ENCODE data around the gene OPCML.

Gene OPCML

DNA sequence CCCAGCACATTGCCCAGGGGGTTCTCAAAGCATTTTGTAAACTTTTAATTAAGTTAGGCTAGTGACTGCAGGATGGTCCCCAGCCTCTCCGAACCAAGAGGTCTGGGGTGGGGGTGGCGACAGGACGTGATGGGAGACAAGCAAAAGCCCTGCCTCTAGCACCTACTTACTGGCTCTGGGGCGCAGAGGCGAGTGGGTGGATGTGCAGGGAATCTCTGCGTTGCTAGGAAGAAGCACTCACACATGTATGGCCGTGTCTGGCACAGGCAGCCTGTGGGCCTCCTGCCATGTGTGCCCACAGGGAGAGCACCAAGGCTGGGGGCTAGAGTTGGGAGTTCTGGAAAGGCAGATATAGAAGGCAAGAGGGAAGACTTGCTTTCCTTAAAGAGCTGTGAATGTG, 6.3 kb downstream of the OPCML start:
- peaks cover 18% of the 10 kb centered on the region for H3K27me3 ChIP-seq (ENCODE audit: low read depth)

DNA sequence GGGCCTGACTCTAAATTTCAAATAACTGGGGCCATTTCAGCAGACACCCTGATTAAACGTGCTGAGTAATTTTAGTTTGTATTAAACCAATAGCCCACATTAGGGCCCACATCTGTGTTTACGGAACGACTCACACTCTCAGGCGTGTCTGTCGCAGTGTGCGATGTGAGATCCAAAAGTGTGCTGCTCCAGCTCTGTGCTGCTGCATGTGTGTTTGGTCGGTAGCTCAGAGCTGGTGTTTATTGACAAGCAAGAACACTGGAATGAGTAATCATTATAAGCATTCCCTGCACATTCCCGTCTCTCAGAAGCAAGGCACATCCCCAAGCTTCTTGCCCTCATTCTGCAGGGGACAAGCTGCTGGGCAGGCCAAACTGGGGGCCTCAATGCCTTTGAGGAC, 7.8 kb downstream of the OPCML start:
- Histone ChIP-seq H3K36me3 (replicated peaks) (no peaks in the 10 kb centered on the region), H3K4me1 (no peaks in the 10 kb centered on the region), H3K27me3 (ENCODE audit: low read depth) (peaks cover 5% of the 10 kb centered on the region), H3K4me3 (no peak overlapping the region), H3K9me3 (no peaks in the 10 kb centered on the region)
- no peak for DNase-seq (ENCODE audit: low spot score in 2 of 2)
- in situ Hi-C loops (cut with MboI; ENCODE audit: low sequenced_read_pairs), result no loop called here

More for the DNA sequence above, 6.3 kb downstream of the OPCML start:
- in situ Hi-C loops (cut with MboI; ENCODE audit: low sequenced_read_pairs), result no loop called here
- Histone ChIP-seq H3K4me1 (no peaks in the 10 kb centered on the region), H3K4me3 (no peak overlapping the region), H3K9me3 (no peaks in the 10 kb centered on the region), H3K36me3 (replicated peaks) (no peaks in the 10 kb centered on the region)
- no peak for DNase-seq (ENCODE audit: low spot score in 2 of 2)

DNA sequence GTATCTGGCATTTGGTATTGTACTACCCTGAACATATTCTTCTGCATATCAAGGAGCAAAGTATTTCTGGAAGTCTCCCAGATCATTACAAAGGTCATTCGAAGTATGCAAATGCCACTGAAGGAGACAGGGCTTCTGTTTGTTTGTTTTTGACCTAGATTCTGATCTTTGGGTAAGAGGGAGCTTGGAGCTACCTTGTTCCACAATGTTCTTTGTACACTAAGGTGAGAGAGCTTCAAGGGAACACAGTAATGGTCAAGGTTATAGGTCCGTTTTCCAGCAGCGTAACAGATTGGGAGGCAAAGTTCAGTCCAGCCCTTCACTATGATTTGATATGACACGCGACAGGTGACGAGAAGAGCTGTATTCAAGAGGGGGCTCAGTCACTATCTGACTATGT, 10.0 kb downstream of the OPCML start:
- Histone ChIP-seq H3K27me3 (ENCODE audit: low read depth) (0 out of 2 replicates have a peak, but pooled peaks cover 2% of the 10 kb centered on the region), H3K9me3 (no peaks in the 10 kb centered on the region), H3K36me3 (replicated peaks) (no peaks in the 10 kb centered on the region), H3K4me3 (no peak overlapping the region), H3K4me1 (no peaks in the 10 kb centered on the region)
- no peak for DNase-seq (ENCODE audit: low spot score in 2 of 2)
- in situ Hi-C loops (cut with MboI; ENCODE audit: low sequenced_read_pairs), result no loop called here

DNA sequence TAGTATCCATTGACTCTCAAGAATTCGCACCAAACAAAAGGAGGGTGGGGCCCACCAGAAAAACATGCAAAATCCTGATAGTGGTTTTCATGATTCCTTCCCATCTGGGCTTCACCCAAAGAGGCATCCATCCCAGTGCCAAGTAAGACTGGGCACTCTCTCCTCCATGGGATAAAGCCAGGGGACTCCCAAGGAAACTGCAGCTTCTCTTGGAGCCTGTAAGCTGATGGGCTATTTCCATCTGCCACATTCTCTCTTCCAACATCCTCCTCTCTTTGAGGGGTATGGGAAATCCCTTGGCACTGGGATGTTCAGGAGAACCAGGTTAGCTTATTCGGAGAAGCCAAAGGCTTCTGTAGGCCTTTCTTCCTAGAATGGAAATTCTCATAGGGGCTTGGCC, 10.8 kb downstream of the OPCML start:
- DNase-seq (ENCODE audit: low spot score in 2 of 2), result no peak
- H3K4me1 ChIP-seq, result no peaks in the 10 kb centered on the region
- in situ Hi-C loops (cut with MboI; ENCODE audit: low sequenced_read_pairs), result no loop called here
- no peak overlapping the region for H3K4me3 ChIP-seq
- H3K36me3 ChIP-seq (replicated peaks), result no peaks in the 10 kb centered on the region
- H3K27me3 ChIP-seq (ENCODE audit: low read depth), result no peaks in the 10 kb centered on the region
- H3K9me3 ChIP-seq, result no peaks in the 10 kb centered on the region

DNA sequence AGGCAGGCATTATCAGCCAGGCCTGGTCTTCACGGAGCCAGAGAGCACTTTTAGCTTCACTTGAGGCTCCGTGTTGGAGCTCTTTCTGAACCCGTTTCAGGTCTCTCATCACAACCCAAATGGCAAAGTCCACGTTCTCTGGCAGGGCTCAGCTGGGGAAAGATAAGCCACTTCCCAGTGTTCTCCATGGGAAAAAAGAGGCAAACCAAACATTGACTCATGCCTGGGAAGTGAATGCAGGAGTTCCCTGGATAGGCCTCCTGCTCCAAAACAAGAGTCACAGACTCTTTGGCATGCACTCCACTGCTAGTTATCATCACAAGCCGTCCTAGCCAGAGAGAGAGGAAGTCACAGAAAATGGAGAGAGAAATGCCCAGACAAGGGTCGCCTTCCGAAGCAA, 11.6 kb downstream of the OPCML start:
- no peak for DNase-seq (ENCODE audit: low spot score in 2 of 2)
- no peak overlapping the region for H3K4me3 ChIP-seq
- H3K36me3 ChIP-seq (replicated peaks), result no peaks in the 10 kb centered on the region
- H3K27me3 ChIP-seq (ENCODE audit: low read depth), result no peaks in the 10 kb centered on the region
- H3K9me3 ChIP-seq, result no peaks in the 10 kb centered on the region
- no peaks in the 10 kb centered on the region for H3K4me1 ChIP-seq
- in situ Hi-C loops (cut with MboI; ENCODE audit: low sequenced_read_pairs), result no loop called here

DNA sequence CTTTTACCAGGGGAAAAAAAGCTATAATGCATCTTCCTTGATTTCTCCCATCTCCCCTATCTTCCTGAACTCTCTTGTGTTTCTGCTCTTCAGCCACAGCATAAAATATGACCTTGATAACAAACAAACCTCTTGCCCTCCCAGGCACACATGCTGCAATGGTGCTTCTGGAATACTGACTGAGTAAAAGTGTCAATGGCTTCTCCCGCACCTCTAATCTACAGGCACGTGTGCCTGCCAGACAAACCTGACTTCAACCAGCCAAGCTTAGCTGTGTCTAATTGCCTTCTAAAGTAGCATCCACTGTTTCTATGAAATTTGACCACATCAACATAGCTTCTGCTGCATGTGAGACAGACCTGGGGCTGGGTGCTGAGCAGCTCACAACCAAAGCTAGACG, 12.7 kb downstream of the OPCML start:
- Histone ChIP-seq H3K36me3 (replicated peaks) (no peaks in the 10 kb centered on the region), H3K9me3 (no peaks in the 10 kb centered on the region), H3K4me3 (no peak overlapping the region), H3K4me1 (no peaks in the 10 kb centered on the region), H3K27me3 (ENCODE audit: low read depth) (no peaks in the 10 kb centered on the region)
- in situ Hi-C loops (cut with MboI; ENCODE audit: low sequenced_read_pairs), result no loop called here
- no peak for DNase-seq (ENCODE audit: low spot score in 2 of 2)

DNA sequence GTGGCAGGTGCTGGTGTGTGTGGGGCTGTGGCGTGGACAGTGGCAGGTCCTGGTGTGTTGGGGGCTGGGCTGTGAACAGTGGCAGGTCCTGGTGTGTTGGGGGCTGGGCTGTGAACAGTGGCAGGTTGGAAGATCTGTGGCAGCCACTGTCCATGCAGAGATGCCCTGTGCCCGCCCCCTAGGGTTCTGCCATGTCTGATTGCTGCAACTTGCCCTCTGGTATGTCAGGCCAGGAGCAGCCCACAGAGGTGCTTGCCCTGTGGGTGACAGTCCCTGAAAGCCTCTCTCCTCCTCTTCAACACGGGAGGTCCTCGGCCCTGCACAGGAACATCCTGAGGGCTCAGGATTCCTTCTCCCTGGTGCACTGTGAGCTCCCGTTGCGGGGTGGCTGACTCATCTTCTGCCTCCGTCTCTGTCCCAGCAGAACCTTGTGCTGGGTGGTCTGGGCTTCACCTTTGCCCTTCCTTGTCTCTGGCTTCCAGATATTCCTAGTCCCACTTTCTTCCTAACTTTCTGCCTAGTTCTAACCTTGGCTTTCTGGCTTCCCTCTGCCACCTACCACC, 13.5 kb downstream of the OPCML start:
- H3K4me1 ChIP-seq, result no peaks in the 10 kb centered on the region
- no peak overlapping the region for H3K4me3 ChIP-seq
- DNase-seq (ENCODE audit: low spot score in 2 of 2), result no peak
- no peaks in the 10 kb centered on the region for H3K27me3 ChIP-seq (ENCODE audit: low read depth)
- H3K9me3 ChIP-seq, result no peaks in the 10 kb centered on the region
- H3K36me3 ChIP-seq (replicated peaks), result no peaks in the 10 kb centered on the region
- in situ Hi-C loops (cut with MboI; ENCODE audit: low sequenced_read_pairs), result no loop called here

DNA sequence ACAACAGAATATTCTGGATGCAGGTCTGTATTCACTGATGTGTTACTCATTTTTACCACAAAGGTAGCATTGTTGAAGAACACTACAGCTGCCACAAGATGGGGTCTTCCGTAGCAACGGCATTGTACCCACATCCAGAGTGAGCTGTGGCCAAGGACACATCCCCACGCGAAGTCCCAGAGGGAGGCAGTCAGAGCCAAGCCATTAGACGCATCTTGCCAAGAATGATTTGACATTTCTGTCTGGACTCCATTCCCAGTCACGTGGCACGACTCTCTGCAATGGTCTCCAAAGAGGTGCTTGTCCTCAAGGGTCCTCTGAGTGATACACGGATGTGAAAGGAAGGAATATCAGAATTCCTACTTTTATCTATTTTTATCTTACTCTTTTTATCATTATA, 15.5 kb downstream of the OPCML start:
- H3K9me3 ChIP-seq, result no peaks in the 10 kb centered on the region
- H3K4me1 ChIP-seq, result no peaks in the 10 kb centered on the region
- in situ Hi-C loops (cut with MboI; ENCODE audit: low sequenced_read_pairs), result no loop called here
- no peaks in the 10 kb centered on the region for H3K27me3 ChIP-seq (ENCODE audit: low read depth)
- DNase-seq (ENCODE audit: low spot score in 2 of 2), result no peak
- H3K36me3 ChIP-seq (replicated peaks), result no peaks in the 10 kb centered on the region
- H3K4me3 ChIP-seq, result no peak overlapping the region

DNA sequence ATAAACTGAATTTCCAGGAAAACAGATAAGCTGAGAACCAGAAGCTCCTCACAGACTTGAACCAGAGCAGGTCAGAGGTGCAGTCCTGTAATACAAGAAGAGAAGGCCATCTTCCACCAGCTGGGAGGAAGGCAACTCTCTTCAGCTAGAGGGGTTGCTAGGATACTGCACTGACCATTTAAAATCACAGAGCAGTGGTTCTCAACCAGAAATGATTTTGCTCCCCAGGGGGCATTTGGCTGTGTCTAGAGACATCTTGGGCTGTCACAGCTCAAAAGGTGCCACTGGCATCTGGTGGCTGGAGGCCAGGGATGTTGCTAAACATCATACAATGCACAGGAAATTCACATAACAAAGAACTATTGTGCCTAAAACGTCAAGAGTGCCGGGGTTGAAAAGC, 17.2 kb downstream of the OPCML start:
- H3K9me3 ChIP-seq, result no peaks in the 10 kb centered on the region
- no peak for DNase-seq (ENCODE audit: low spot score in 2 of 2)
- no peak overlapping the region for H3K4me3 ChIP-seq
- in situ Hi-C loops (cut with MboI; ENCODE audit: low sequenced_read_pairs), result no loop called here
- H3K4me1 ChIP-seq, result no peaks in the 10 kb centered on the region
- H3K27me3 ChIP-seq (ENCODE audit: low read depth), result no peaks in the 10 kb centered on the region
- H3K36me3 ChIP-seq (replicated peaks), result no peaks in the 10 kb centered on the region

DNA sequence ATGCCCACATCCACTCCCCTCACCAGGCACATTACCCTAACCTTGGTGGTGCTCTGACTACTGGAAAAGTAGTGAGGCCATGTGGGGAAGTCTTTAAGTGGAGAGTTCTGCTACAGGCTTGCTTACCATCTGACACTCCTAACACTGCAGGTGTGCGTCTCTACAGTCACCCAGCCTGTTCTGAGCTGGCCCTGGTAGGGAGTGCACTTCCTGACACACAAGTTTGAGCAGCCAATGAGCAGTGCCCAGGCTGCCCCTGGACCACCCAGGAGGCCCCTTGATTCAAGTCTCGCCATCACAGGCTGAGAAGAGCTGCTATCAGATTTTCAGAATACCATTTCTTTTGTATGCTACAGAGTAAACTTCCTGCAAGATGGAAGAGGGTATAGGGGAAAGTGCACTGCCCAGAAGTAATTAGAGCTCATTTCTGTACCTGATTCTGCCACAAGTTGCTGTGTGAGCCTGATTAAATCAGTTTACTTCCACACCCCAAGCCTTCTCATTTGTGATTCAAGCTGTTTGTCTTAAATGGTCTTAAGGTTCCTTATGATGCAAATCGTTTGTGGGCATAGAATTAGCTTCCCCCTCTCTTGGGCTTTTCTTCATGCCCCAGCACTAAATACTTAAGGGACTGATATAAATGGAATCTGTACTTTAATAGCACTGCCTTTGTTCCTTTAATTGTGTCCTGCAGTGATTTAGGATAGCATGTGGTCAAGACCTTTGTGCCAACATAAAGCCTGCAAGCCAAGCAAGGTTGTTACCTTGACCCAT, 22.2 kb downstream of the OPCML start:
- no peaks in the 10 kb centered on the region for H3K36me3 ChIP-seq (replicated peaks)
- in situ Hi-C loops (cut with MboI; ENCODE audit: low sequenced_read_pairs), result no loop called here
- H3K4me3 ChIP-seq, result no peak overlapping the region
- DNase-seq (ENCODE audit: low spot score in 2 of 2), result no peak
- H3K9me3 ChIP-seq, result no peaks in the 10 kb centered on the region
- H3K27me3 ChIP-seq (ENCODE audit: low read depth), result no peaks in the 10 kb centered on the region
- no peaks in the 10 kb centered on the region for H3K4me1 ChIP-seq

DNA sequence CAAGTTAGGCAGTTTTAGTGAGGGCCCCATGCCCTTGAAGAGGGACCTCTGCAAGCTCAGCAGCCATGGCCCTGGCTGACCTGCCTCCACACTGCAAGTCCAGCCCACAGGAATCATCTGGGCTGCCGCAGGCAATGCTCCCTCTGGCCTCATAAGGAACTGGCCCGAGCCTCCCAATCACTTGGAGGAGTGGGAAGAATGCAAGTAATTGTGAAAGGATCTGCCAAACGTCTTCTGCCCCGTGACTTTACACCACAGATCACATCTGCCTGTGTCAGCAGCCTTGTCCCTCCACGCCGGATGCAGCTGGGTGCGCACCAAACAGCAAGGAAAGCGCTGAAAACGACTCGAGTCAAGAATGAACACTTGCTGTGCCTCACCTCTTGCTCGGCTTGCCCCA, 23.8 kb downstream of the OPCML start:
- DNase-seq (ENCODE audit: low spot score in 2 of 2), result no peak
- no peaks in the 10 kb centered on the region for H3K36me3 ChIP-seq (replicated peaks)
- no peak overlapping the region for H3K4me3 ChIP-seq
- H3K4me1 ChIP-seq, result no peaks in the 10 kb centered on the region
- in situ Hi-C loops (cut with MboI; ENCODE audit: low sequenced_read_pairs), result no loop called here
- H3K27me3 ChIP-seq (ENCODE audit: low read depth), result peaks cover 4% of the 10 kb centered on the region; the same call in 1 of the 2 replicates
- H3K9me3 ChIP-seq, result no peaks in the 10 kb centered on the region

DNA sequence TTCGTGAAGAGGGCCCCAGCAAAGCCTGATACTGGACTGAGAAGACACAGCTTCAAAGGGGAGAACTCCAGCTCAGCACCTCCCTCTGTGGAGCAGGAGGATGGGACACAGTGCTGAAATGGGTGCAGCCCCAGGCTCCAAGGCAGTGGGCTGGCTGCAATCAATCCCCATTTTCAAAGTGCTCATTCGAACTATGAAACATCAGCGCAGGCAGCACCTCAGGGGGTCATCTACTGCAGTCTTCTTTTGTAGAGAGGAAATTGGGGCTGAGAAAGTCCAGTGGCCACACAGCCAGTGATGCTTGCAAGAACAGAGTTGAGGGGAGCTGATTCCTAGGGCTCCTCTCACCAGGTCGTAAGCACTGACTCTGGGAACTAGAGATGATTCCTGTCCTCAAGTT, 25.1 kb downstream of the OPCML start:
- H3K9me3 ChIP-seq, result no peaks in the 10 kb centered on the region
- H3K4me1 ChIP-seq, result no peaks in the 10 kb centered on the region
- no peak for DNase-seq (ENCODE audit: low spot score in 2 of 2)
- in situ Hi-C loops (cut with MboI; ENCODE audit: low sequenced_read_pairs), result no loop called here
- no peak overlapping the region for H3K4me3 ChIP-seq
- no peaks in the 10 kb centered on the region for H3K36me3 ChIP-seq (replicated peaks)
- H3K27me3 ChIP-seq (ENCODE audit: low read depth), result peaks cover 4% of the 10 kb centered on the region; the same call in 1 of the 2 replicates

DNA sequence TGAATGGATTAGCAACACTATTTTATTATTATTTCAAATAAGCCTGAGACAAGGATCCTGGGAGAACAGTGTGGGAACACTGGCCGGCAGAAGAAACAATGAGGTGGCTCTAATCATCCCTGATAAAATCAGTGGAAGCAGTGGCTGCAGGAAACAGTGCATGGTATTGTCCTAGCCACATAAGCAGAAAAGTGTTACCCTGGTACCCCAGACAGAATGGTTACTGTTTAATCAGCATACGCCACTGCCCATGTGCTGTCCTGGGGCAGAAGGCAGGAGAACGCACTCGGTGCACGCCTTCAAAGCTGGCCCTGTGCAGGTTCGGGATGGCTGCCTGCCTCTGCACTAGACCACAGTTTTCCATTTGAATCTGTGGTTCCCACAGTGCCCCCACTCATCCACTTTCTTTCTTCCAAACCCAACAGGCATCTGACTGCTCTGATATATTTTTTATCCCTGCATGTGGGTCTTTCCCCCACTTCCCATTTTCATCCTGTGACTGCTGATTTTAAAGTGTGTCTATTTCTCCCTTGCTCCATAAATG, 25.7 kb downstream of the OPCML start:
- H3K4me1 ChIP-seq, result no peaks in the 10 kb centered on the region
- DNase-seq (ENCODE audit: low spot score in 2 of 2), result no peak
- H3K27me3 ChIP-seq (ENCODE audit: low read depth), result peaks cover 4% of the 10 kb centered on the region; the same call in 1 of the 2 replicates
- in situ Hi-C loops (cut with MboI; ENCODE audit: low sequenced_read_pairs), result no loop called here
- no peak overlapping the region for H3K4me3 ChIP-seq
- H3K9me3 ChIP-seq, result no peaks in the 10 kb centered on the region
- no peaks in the 10 kb centered on the region for H3K36me3 ChIP-seq (replicated peaks)

DNA sequence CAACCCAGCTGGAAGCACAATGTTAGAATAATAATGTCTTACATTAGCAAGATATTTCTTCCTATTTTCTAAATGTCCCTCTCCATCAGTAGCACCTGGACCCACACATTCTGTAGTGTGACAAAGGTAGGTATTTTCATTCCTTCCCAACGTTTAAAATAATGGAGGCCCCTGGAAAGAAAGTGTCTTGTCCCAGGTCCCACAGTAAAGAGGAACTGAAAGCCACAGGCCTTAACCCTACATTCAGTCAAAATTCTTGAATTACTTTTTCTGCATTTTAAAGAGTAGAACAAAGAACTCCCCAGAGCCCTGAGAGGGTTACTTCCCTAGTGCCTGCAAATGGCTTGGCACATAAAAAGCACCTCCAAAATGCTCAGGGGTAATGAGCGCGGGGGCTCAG, 26.3 kb downstream of the OPCML start:
- in situ Hi-C loops (cut with MboI; ENCODE audit: low sequenced_read_pairs), result no loop called here

More for the DNA sequence above, 26.3 kb downstream of the OPCML start:
- no peaks in the 10 kb centered on the region for H3K4me1 ChIP-seq
- no peaks in the 10 kb centered on the region for H3K36me3 ChIP-seq (replicated peaks)
- DNase-seq (ENCODE audit: low spot score in 2 of 2), result no peak
- H3K9me3 ChIP-seq, result no peaks in the 10 kb centered on the region
- H3K27me3 ChIP-seq (ENCODE audit: low read depth), result peaks cover 4% of the 10 kb centered on the region; the same call in 1 of the 2 replicates
- H3K4me3 ChIP-seq, result no peak overlapping the region
